NCI-H446 treated with DMSO at 0.1 percent for 48 hours (cell line): ENCODE measurements around the gene DNAJC12.
"Not testable (repeated sequence)": the region's sequence is repeated elsewhere in the genome, so short reads cannot be mapped to it uniquely, and the experiment has no call there.

Experiments
- DNase-seq: peaks from one replicate; lab custom pipeline; 2025; lab: John Stamatoyannopoulos, UW

The DNAJC12 gene

GRCh38 chr10:67839511-67839910 is 1.5 kb upstream of the DNAJC12 start:
- not testable (repeated sequence) for DNase-seq

- no peak for DNase-seq
Observed at GRCh38 chr10:67836972-67837371, 1.0 kb downstream of the DNAJC12 start.

- DNase-seq, result no peak
Observed at GRCh38 chr10:67836488-67836887, 1.5 kb downstream of the DNAJC12 start.

- not testable (repeated sequence) for DNase-seq
Observed at GRCh38 chr10:67835541-67836394, 2.2 kb downstream of the DNAJC12 start.

- no peak for DNase-seq
Observed at GRCh38 chr10:67834375-67834774, 3.6 kb downstream of the DNAJC12 start.

- DNase-seq, result no peak
Observed at GRCh38 chr10:67827811-67828210, 10.2 kb downstream of the DNAJC12 start.

GRCh38 chr10:67819768-67820204 is 18.2 kb downstream of the DNAJC12 start:
- DNase-seq, result peak; percentile 0

- peak; percentile 2 for DNase-seq
Observed at GRCh38 chr10:67818323-67818722, 19.7 kb downstream of the DNAJC12 start.

- DNase-seq, result no peak
Observed at GRCh38 chr10:67816719-67817118, 21.3 kb downstream of the DNAJC12 start.

GRCh38 chr10:67815571-67816059 is 22.4 kb downstream of the DNAJC12 start:
- peak; percentile 37 for DNase-seq

- DNase-seq, result no peak
Observed at GRCh38 chr10:67812007-67812406, 26.0 kb downstream of the DNAJC12 start.

GRCh38 chr10:67809107-67809506 is 28.9 kb downstream of the DNAJC12 start:
- DNase-seq, result no peak

- DNase-seq, result peak; percentile 4
Observed at GRCh38 chr10:67808704-67809103, 29.3 kb downstream of the DNAJC12 start.

- no peak for DNase-seq
Observed at GRCh38 chr10:67807855-67808456, 30.0 kb downstream of the DNAJC12 start.

GRCh38 chr10:67804395-67804678 is 33.7 kb downstream of the DNAJC12 start:
- DNase-seq, result no peak

GRCh38 chr10:67803588-67804394 is 34.2 kb downstream of the DNAJC12 start:
- DNase-seq, result no peak

GRCh38 chr10:67802767-67803538 is 35.0 kb downstream of the DNAJC12 start:
- no peak for DNase-seq

- no peak for DNase-seq
Observed at GRCh38 chr10:67801118-67801517, 36.9 kb downstream of the DNAJC12 start.

GRCh38 chr10:67794909-67795460 is 43.0 kb downstream of the DNAJC12 start:
- no peak for DNase-seq

- no peak for DNase-seq
Observed at GRCh38 chr10:67794256-67794655, 43.7 kb downstream of the DNAJC12 start.

- no peak for DNase-seq
Observed at GRCh38 chr10:67793313-67793712, 44.7 kb downstream of the DNAJC12 start.

GRCh38 chr10:67792653-67793052 is 45.3 kb downstream of the DNAJC12 start:
- no peak for DNase-seq
